GM12873 (cell line): Measurements from ENCODE around the gene WWC2.

Experiments used
- CTCF ChIP-seq: IDR thresholded peaks from 2 replicates; pipeline ENCODE4 v1.5.1; 2012; ENCODE audit warnings: low read depth, mild to moderate bottlenecking, moderate library complexity, low read length, control low read depth; ENCODE audit not compliant: insufficient read depth; ENCODE audit errors: missing control alignments

The WWC2 gene

GRCh38 chr4:183101956-183102480 is 3.0 kb downstream of the WWC2 start:
- TF ChIP-seq CTCF: no peak

GRCh38 chr4:183105092-183105491 is 6.0 kb downstream of the WWC2 start:
- no peak for TF ChIP-seq CTCF

GRCh38 chr4:183106839-183107238 is 7.8 kb downstream of the WWC2 start:
- no peak for TF ChIP-seq CTCF

- TF ChIP-seq CTCF: no peak
Observed at GRCh38 chr4:183107891-183108459, 8.9 kb downstream of the WWC2 start.

GRCh38 chr4:183110244-183110643 is 11.2 kb downstream of the WWC2 start:
- TF ChIP-seq CTCF: no peak

GRCh38 chr4:183111452-183111885 is 12.4 kb downstream of the WWC2 start:
- TF ChIP-seq CTCF: no peak

- no peak for TF ChIP-seq CTCF
Observed at GRCh38 chr4:183118141-183118540, 19.1 kb downstream of the WWC2 start.
